ENCODE results near the gene MYO15A.

MYO15A gene

GRCh38 chr17:18106211-18106610 is 2.3 kb upstream of the MYO15A start:
- DNase-seq: no peak

GRCh38 chr17:18107061-18107790 is 1.3 kb upstream of the MYO15A start:
- no peak for DNase-seq

DNA sequence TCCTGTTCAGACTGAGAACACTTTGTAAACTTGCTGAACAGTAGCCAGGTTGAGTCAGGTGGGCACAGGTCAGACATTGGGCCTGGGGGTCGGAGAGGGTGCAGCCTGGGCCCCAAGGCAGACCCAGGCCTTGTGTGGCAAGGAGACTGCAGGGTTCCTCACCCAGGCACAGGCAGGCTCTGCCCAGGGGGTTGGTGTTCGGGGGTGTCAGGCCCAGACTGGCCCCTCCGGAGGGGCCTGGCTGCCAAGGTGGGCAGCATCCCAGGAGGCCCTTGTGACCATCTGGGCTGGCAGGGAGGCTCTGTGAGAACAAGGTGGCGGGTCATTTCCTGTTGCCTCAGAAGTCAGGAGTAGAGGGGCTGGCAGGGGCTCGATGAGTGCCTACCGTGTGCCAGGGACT is 585 bp upstream of the MYO15A start:
- DNase-seq: no peak

- DNase-seq: no peak
Measured at GRCh38 chr17:18109935-18110485, 1.5 kb downstream of the MYO15A start.

DNA sequence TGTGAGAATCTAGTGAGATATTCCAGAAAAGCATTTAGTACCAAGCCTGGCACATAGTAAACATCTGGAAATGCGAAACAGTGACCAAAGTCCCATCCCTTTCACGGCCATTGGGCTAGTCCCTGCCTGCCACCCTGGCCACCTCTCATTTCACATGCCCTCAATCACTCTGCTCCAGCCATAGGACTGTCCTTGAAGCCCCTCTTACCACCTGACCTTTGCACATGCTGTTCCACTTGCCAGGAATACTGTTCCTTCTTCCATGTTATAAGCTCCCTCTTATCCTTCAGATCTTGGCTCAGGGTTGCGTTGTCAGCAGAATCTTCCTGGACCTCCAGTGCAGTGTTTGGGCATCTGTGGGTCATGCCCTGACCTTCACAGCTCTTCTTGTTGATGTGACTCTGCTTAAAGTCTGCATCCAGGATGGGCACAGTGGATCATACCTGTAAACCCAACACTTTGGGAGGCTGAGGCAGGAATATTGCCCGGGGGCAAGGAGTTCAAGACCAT is 2.1 kb downstream of the MYO15A start:
- no peak for DNase-seq

DNA sequence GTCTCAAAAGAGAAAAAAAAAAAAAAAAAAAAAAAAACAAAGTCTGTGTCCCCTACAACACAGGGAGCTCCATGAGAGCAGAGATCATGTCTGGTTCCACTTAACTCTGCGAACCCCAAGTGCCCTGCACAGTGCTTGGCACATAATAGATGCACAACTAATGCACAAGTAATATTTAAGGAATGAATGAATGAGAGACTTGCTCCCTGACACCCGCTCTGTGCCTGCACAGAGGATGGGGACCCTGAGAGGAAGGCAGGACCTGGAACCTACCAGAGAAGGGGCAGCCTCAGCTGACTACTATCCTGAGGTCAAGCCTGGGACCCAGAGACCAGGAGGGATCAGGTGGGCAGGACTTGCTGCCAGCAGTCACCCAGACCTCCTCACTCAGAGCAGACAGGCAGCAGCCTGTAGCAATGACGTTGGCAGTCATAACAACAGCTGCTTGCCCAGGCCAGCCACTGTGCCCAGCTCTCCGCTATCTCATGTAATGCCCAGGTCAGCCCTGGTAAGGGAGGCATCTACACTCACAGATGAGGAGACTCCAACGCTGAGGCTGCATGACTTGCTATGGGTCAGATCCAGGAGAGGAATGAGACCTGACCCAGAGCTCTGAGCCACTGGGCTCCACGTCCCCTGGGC is 2.9 kb downstream of the MYO15A start:
- no peak for DNase-seq

- no peak for DNase-seq
Measured at GRCh38 chr17:18115517-18115916, 7.0 kb downstream of the MYO15A start.

DNA sequence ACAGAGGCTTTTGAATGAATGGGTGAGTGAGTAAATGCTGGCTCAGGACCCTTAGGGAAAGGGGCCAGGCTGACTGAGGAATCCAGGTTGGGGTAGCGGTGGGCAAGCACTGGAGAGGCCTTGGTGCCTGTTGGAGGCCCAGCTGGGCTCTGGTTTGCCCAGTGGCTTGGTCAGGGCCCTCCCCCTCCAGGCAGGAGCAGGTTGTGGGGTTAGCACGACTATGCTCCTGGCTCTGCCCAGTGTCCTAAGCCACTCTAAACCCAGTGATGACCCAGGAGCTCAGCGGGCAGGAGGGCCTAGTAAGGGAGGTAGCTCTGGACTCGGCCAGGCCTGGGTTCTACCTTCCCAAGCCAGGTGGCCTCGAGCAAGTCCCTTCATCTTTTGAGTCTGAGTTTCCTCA is 7.5 kb downstream of the MYO15A start:
- no peak for DNase-seq

DNA sequence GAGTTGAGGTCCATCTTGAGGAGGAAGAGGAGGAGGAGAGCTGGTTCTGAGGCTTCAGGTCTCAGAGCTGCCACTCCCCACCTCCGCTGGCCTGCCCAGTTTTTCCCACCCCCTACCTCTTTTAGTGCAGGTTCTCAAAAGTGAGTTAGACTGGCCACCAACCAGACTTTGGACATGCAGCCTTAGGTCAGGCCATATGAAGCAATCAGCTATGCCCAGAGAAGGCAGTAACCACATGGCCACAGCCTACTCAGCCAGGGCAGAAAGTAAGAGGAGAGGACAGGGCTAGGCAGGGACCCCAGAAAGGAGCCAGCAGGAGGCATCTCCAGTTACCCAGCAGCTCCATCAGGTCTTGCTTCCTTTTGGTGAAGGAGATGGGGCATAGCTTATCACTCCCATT is 9.0 kb downstream of the MYO15A start:
- no peak for DNase-seq

DNA sequence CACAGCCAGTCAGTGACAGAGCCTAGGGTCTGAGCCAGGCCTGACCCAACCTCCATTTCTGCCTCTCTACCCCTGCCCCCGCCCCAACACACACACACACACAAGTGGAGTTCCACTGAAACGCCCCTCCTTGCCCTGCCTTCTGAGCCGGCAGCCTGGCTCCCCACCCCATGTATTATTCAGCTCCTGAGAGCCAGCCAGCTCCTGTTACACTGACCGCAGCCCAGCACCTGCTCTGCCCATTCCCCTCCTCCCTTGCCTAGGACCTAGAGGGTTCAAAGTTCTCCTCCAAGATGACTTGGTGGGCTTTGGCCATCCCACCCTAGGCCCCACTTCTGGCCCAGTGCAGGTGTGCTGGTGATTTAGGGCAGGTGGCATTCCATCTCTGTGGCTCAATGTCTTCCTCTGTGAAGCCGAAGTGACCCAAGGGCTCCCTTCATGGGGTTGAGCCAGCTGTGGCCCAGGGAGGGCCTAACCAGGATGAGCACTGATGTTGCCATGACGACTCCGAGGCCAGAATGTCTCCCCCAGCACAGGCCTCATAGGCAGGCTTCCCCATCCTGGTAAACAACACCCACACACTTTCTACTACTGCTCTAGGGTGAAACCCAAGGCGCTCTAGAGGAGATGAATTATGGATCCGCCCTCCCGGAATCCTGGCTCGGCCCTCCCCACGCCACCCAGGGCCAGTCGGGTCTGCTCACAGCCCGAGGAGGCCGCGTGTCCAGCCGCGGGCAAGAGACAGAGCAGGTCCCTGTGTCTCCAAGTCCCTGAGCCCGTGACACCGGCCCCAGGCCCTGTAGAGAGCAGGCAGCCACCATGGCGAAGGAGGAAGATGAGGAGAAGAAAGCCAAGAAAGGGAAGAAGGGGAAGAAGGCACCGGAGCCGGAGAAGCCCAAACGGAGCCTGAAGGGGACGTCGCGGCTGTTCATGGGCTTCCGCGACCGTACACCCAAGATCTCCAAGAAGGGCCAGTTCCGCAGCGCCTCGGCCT is 9.7 kb downstream of the MYO15A start:
- DNase-seq: no peak

GRCh38 chr17:18119166-18119745 is 10.7 kb downstream of the MYO15A start:
- DNase-seq: no peak

DNA sequence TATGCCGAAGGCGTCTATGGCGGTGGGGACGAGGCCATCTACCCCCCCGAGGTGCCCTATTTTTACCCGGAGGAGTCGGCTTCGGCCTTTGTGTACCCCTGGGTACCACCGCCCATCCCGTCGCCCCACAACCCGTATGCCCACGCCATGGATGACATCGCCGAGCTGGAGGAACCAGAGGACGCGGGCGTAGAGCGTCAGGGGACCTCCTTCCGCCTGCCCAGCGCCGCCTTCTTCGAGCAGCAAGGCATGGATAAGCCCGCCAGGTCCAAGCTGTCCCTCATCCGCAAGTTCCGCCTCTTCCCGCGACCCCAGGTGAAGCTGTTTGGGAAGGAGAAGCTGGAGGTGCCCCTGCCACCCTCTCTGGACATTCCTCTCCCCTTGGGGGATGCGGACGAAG is 11.4 kb downstream of the MYO15A start:
- DNase-seq: no peak

DNA sequence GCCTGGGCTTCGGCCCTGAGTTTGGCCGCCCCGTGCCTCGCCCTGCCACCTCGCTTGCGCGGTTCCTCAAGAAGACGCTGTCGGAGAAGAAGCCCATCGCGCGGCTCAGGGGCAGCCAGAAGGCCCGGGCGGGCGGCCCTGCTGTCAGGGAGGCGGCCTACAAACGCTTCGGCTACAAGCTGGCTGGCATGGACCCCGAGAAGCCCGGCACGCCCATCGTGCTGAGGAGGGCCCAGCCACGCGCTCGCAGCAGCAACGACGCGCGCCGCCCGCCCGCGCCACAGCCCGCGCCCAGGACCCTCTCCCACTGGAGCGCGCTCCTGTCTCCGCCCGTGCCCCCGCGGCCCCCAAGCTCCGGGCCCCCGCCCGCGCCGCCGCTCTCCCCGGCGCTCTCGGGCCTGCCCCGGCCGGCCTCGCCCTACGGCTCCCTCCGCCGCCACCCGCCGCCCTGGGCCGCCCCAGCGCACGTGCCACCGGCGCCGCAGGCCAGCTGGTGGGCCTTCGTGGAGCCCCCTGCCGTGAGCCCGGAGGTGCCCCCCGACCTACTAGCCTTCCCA is 12.0 kb downstream of the MYO15A start:
- DNase-seq: no peak

- no peak for DNase-seq
Measured at GRCh38 chr17:18121144-18121910, 12.8 kb downstream of the MYO15A start.

DNA sequence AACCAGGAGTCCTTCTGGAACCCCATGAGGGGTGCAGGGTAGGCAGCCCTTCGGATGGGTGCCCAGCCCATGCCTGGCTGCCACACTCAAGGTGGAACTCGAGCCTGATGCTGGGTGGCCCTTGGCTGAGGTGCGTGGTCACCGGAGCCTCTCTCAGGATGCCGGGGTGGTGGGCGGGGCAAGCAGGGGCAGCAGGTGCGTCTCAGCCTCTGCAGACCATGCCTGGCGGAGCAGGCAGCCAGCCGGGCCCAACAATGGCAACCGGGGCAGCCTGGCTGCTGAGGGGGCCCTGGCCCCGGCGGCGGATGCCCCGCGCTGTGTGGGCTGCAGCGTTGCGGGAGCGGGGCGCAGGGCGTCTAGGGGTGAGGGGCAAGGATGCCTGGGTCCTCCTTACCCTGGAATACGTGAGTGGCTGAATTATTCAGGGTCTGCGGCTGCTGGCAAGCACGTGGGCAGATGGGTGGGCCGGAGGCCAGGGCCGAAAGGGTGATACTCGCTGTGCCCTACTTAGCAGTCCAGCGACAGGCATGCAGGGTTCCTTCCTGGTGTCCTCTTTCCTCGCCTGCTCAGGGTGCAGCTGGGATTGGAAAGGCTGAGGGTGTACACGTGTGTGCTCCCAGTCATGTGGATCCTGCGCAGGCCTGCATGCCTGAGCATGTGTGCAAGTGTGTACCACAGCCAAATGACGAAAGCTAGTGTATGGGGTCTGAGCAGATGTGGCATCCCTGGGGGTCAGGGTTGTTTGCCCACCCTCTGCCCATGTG is 14.6 kb downstream of the MYO15A start:
- no peak for DNase-seq

DNA sequence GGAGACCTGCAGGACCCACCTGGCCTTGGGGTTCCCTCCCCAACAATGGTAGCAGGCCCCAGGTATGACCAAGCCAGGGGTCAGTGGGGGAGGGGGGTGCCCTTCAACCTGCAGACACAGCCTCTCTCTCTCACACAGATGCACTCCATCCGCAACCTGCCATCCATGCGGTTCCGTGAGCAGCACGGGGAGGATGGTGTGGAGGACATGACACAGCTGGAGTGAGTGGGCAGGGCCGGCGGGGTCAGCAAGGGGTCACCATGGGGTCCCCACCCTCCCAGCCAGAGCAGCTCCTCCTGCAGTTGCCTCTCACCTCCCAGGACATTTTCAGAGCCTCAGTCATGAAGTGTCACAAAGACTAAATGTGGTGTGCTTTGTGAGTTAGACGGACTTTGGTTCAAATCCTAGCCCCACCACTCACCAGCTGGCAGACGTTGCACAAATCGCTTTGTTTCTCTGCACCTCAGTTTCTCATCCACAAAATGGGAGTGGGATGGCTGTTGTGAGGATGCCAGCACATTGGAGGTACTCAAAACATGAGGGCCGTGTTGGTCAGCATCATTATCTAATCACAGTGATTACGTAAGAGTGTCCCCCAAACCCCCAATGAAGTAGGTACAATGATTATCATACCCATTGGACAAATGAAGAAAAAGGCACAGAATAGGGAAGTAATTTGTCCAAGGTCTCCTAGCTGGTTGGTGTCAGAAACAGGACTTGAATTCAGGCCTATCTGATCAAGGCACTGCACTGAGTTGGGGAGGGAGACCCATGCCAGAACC is 16.0 kb downstream of the MYO15A start:
- DNase-seq: no peak

DNA sequence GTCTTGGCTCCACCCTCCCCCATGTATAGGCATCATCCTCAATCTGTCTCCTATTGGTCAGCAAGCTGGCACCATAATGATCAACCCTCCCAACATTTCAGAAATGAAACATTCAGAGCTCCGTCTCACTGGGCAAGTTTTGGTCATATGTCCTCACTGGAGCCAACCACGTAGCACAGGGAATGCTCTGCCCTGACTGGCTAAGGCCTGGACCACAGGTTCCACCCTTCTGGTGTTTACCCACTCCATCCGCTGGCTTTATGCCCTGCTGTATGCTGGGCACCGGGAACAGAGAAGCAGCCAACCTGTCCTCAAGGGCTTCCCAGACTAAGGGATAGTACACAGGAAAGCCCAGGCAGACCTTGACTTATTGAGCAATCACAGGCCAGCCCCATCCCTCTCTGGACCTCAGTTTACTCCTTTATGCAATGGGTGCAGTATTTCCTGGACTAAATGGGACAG is 20.5 kb downstream of the MYO15A start:
- no peak for DNase-seq

- no peak for DNase-seq
Measured at GRCh38 chr17:18132711-18133110, 24.2 kb downstream of the MYO15A start.

DNA sequence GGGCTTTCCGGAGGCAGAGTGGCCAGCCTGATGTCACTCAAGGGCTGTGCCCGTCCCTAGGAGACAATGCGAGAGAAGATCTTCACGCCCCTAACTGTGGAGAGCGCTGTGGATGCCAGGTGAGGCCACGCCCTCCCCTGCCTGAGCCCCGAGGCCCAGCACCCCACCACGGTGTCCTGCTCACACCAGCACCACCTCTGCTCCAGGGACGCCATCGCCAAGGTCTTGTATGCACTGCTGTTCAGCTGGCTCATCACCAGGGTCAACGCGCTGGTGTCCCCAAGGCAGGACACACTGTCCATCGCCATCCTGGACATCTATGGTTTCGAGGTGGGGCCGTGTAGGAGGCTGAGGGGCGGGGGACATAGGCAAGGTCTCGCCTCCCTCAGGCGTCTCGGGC is 27.8 kb downstream of the MYO15A start:
- no peak for DNase-seq
